Activated CD8-positive, alpha-beta T cell treated with anti-CD3 and anti-CD28 coated beads for 36 hours (primary cell): Measurements from ENCODE around the gene MAPK8IP1. TPM values are rescaled to one million over a fixed set of nuclear protein-coding genes. Genes with fewer than 3 reads are reported as not detected.

Source experiments
- ATAC-seq: fragments of 200-7000 bp; cut with Tn5 transposase; one replicate; pipeline ENCODE4 v1.10.0; 2021; ENCODE audit warnings: mild to moderate bottlenecking, moderate library complexity
- CTCF ChIA-PET: fragments of 350-600 bp; sonication (Branson Sonifier 250); formaldehyde crosslinking; loops from one replicate; lab custom pipeline; 2021; ENCODE audit warnings: antibody characterized with exemption; lab: Charles Lee
- POLR2A ChIA-PET: fragments of 350-600 bp; sonication (Branson Sonifier 250); formaldehyde crosslinking; loops from one replicate; lab custom pipeline; 2021; ENCODE audit warnings: antibody characterized with exemption; lab: Charles Lee
- DNase-seq: peaks from one replicate; pipeline ENCODE4 v3.0.0-alpha.2; 2020
- H3K27ac Mint-ChIP-seq: one replicate; pipeline ENCODE4 v1.8.0; 2021; ENCODE audit warnings: mild to moderate bottlenecking, mixed read lengths
- H3K27me3 Mint-ChIP-seq: one replicate; pipeline ENCODE4 v1.8.0; 2021; ENCODE audit warnings: mixed read lengths
- H3K36me3 Mint-ChIP-seq: one replicate; pipeline ENCODE4 v1.8.0; 2021; ENCODE audit warnings: low read depth, mixed read lengths
- H3K4me1 Mint-ChIP-seq: one replicate; pipeline ENCODE4 v1.8.0; 2021; ENCODE audit warnings: low read depth, mixed read lengths
- H3K4me3 Mint-ChIP-seq: one replicate; pipeline ENCODE4 v1.8.0; 2021; ENCODE audit warnings: mild to moderate bottlenecking, moderate library complexity, mixed read lengths
- H3K9me3 Mint-ChIP-seq: one replicate; pipeline ENCODE4 v1.8.0; 2021; ENCODE audit warnings: mixed read lengths
- intact Hi-C: fragments of 100-400 bp; cut with micrococcal nuclease; formaldehyde crosslinking; loops from one replicate; pipeline ENCODE4 v1.10.0; 2022
- total RNA-seq, 2 experiments: library from RNA; stranded (reverse); gene quantifications; one replicate each; pipeline ENCODE4 v1.2.3, GENCODE V29; 2021
- TF ChIP-seq, protein P1 (sequence below): fragments of 200-600 bp; IDR thresholded peaks from one replicate; pipeline ENCODE4 v1.8.0; 2022; ENCODE audit warnings: antibody characterized with exemption, mild to moderate bottlenecking

Gene MAPK8IP1
- total RNA-seq, 2 experiments from 2014 or later: 1.4 to 1.8 TPM

DNA sequence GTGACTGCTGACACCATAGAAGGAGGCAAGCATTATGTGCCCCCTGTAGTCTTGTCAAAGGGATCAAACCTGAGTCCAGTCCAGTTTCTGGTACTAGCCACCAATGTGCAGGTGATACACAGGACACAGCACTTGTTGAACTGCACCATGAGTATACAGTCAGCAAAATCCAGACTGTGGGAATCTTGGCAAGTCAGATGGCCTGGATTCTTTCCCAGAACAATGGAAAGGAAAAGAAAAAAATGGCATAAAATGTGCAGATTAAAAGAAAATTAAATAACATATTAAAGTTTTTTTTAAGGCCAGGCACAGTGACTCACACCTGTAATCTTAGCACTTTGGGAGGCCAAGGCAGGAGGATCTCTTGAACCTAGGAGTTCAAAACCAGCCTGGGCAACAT is 21.4 kb upstream of the MAPK8IP1 start:
- Mint-ChIP-seq H3K27ac (no peak overlapping the region), H3K4me1 (no peaks in the 10 kb centered on the region), H3K36me3 (peaks cover 29% of the 10 kb centered on the region), H3K4me3 (no peak overlapping the region), H3K27me3 (no peaks in the 10 kb centered on the region), H3K9me3 (no peaks in the 10 kb centered on the region)
- TF ChIP-seq, protein P1, sequence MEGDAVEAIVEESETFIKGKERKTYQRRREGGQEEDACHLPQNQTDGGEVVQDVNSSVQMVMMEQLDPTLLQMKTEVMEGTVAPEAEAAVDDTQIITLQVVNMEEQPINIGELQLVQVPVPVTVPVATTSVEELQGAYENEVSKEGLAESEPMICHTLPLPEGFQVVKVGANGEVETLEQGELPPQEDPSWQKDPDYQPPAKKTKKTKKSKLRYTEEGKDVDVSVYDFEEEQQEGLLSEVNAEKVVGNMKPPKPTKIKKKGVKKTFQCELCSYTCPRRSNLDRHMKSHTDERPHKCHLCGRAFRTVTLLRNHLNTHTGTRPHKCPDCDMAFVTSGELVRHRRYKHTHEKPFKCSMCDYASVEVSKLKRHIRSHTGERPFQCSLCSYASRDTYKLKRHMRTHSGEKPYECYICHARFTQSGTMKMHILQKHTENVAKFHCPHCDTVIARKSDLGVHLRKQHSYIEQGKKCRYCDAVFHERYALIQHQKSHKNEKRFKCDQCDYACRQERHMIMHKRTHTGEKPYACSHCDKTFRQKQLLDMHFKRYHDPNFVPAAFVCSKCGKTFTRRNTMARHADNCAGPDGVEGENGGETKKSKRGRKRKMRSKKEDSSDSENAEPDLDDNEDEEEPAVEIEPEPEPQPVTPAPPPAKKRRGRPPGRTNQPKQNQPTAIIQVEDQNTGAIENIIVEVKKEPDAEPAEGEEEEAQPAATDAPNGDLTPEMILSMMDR: no peak
- ATAC-seq: no peak
- intact Hi-C loops: no loop called here
- ChIA-PET CTCF (interaction anchor here (2.1 kb wide), 1 partner anchor 22 kb away, joined by 5 read pairs; no protein-coding TSS in a partner anchor), POLR2A (interaction anchor here (2.0 kb wide), 1 partner anchor 13 kb away, joined by 5 read pairs; no protein-coding TSS in a partner anchor)
- DNase-seq: no peak

DNA sequence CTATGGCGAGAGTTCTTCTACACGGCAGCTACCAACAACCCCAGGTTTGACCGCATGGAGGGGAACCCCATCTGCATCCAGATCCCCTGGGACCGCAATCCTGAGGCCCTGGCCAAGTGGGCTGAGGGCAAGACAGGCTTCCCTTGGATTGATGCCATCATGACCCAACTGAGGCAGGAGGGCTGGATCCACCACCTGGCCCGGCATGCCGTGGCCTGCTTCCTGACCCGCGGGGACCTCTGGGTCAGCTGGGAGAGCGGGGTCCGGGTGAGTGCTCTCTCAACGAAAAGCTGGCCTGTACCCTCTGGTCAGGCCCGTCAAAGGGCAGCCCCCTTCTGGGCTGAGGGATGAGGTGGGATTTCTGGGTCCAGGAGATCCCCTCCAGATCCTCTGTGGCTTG is 15.9 kb upstream of the MAPK8IP1 start:
- POLR2A ChIA-PET: no interaction called here
- intact Hi-C loops: no loop called here
- Mint-ChIP-seq H3K4me1 (no peaks in the 10 kb centered on the region), H3K27ac (no peak overlapping the region), H3K27me3 (no peaks in the 10 kb centered on the region), H3K9me3 (no peaks in the 10 kb centered on the region), H3K4me3 (no peak overlapping the region), H3K36me3 (peaks cover 32% of the 10 kb centered on the region)
- TF ChIP-seq, protein P1: no peak
- DNase-seq (no peak), ATAC-seq (no peak)
- CTCF ChIA-PET: no interaction called here

DNA sequence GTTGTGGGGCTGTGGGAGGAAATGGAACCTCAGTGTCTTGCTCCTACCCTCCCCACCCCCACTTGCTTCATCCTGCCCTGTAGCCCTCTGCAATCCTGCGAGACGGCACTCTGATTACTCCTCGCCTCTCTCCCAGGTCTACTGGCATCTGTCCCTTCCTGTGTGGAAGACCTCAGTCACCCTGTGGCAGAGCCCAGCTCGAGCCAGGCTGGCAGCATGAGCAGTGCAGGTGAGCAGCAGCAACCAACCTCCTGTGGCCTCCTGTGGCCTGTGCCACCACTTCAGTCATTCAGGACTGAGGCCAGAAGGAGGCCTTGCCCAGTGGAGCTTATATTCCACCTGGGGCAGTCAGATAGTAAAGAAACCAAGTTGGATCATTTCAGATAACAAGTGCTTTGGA is 14.7 kb upstream of the MAPK8IP1 start:
- peaks cover 38% of the 10 kb centered on the region for H3K36me3 Mint-ChIP-seq
- no peak overlapping the region for H3K27ac Mint-ChIP-seq
- ChIA-PET POLR2A (no interaction called here), CTCF (no interaction called here)
- ATAC-seq (no peak), DNase-seq (no peak)
- intact Hi-C loops: no loop called here
- no peaks in the 10 kb centered on the region for H3K27me3 Mint-ChIP-seq
- TF ChIP-seq, protein P1: no peak
- H3K4me3 Mint-ChIP-seq: no peak overlapping the region
- no peaks in the 10 kb centered on the region for H3K4me1 Mint-ChIP-seq
- H3K9me3 Mint-ChIP-seq: no peaks in the 10 kb centered on the region

DNA sequence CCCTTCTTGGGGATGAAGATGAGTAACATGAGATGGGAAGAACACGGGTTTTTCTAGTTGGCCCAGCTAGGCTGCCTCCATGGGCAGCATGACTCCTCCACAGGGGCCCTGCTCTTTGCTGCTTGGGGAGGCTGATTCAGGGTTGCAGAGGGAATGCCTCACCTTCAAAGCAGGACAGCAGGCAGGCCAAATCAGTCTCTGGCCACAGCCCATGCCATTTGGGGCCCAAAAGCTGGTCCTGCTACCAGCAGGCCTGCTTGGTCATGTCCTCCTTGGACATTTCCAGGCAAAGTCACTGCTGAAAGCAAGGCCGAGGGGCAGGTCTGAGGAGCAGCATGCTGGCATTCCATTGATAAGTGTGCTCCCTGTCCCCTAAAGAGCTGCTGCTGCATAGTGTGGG is 13.8 kb upstream of the MAPK8IP1 start:
- DNase-seq (no peak), ATAC-seq (no peak)
- TF ChIP-seq, protein P1: no peak
- CTCF ChIA-PET: interaction anchor here (0.7 to 2.1 kb wide), 8 partner anchors 9 to 167 kb away, joined by 3 to 15 read pairs (median 6); no protein-coding TSS in a partner anchor
- no peaks in the 10 kb centered on the region for H3K9me3 Mint-ChIP-seq
- no peak overlapping the region for H3K4me3 Mint-ChIP-seq
- peaks cover 38% of the 10 kb centered on the region for H3K36me3 Mint-ChIP-seq
- POLR2A ChIA-PET: interaction anchor here (1.2 kb wide), 1 partner anchor 13 kb away, joined by 4 read pairs; no protein-coding TSS in a partner anchor
- intact Hi-C loops: no loop called here
- H3K27ac Mint-ChIP-seq: no peak overlapping the region
- no peaks in the 10 kb centered on the region for H3K4me1 Mint-ChIP-seq
- H3K27me3 Mint-ChIP-seq: no peaks in the 10 kb centered on the region

DNA sequence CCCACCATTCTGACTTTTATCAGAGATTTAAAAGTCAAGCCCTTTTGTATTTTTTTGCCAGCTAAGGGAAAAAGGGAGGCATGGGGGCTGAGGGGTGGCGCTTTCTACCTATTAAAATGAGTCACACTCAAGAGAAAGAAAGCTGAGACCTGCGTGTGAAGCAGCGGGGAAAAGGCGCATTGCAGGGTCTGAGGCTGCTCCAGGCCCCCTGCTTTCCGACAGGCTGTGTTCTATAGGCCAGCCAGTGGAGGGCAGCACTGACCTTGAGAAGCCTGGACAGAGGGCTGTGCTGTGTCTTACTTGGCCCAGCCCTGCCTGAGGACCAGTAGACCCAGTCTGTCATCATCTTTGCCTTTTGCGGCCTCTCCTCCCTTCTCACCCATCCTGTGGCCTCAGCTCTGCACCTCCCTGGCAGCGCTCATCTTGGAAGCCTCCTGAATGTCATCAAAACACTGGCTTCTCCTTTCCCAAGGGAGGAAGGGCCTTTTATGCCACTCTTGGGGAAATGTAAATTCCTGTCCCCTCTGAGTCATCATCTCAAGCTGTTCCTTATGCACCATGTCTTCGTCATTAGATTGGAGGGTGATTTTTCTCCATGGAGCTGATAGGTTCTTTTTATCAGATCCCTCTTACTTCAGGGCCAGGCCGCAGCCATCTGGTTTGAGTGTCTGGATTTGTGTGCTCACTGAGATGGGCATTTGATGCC is 12.6 kb upstream of the MAPK8IP1 start:
- Mint-ChIP-seq H3K36me3 (peaks cover 46% of the 10 kb centered on the region), H3K9me3 (no peaks in the 10 kb centered on the region), H3K4me1 (no peaks in the 10 kb centered on the region), H3K4me3 (no peak overlapping the region), H3K27ac (no peak overlapping the region), H3K27me3 (no peaks in the 10 kb centered on the region)
- ChIA-PET POLR2A (interaction anchor here (0.6 to 1.2 kb wide), 2 partner anchors 14 to 19 kb away, joined by 3 to 4 read pairs; no protein-coding TSS in a partner anchor), CTCF (interaction anchor here (0.7 to 2.1 kb wide), 21 partner anchors 10 to 443 kb away, joined by 3 to 15 read pairs (median 3); partner anchors contain the start of genes CRY2 and PEX16)
- intact Hi-C loops: no loop called here
- TF ChIP-seq, protein P1: peak; percentile 54
- peak; percentile 95 for ATAC-seq
- peak; percentile 46 for DNase-seq
